C4-2B (cell line): ENCODE data around the gene FYB2.

Source experiments
- H3K27ac ChIP-seq: fragments of 450-650 bp; 2 replicates; pipeline ENCODE4 v1.5.1; 2017
- CTCF ChIP-seq: fragments of 450-650 bp; conservative IDR thresholded peaks from 2 replicates; pipeline ENCODE4 v1.5.1; 2017; ENCODE audit warnings: mild to moderate bottlenecking
- ZFX ChIP-seq: fragments of 450-650 bp; IDR thresholded peaks from 2 replicates; pipeline ENCODE4 v1.6.1; 2017

The FYB2 gene

GRCh38 chr1:56824938-56825337, 5.7 kb upstream of the FYB2 start:
- no peak for TF ChIP-seq CTCF
- no peak for TF ChIP-seq ZFX
- H3K27ac ChIP-seq, result no peak overlapping the region

- TF ChIP-seq CTCF, result no peak
- H3K27ac ChIP-seq, result no peak overlapping the region
Measured at GRCh38 chr1:56824271-56824670, 5.1 kb upstream of the FYB2 start.

GRCh38 chr1:56821462-56821797, 2.2 kb upstream of the FYB2 start:
- TF ChIP-seq ZFX, result no peak
- no peak; the same call in 1 of the 2 replicates for TF ChIP-seq CTCF
- no peak overlapping the region for H3K27ac ChIP-seq

GRCh38 chr1:56820755-56821461, 1.7 kb upstream of the FYB2 start:
- TF ChIP-seq CTCF (peak; percentile 99), ZFX (no peak)
- no peak overlapping the region for H3K27ac ChIP-seq

GRCh38 chr1:56817716-56818463, 1.3 kb downstream of the FYB2 start:
- TF ChIP-seq CTCF, result no peak
- no peak for TF ChIP-seq ZFX
- no peak overlapping the region for H3K27ac ChIP-seq

- H3K27ac ChIP-seq, result no peak overlapping the region
- no peak for TF ChIP-seq ZFX
- TF ChIP-seq CTCF, result no peak
Measured at GRCh38 chr1:56816909-56817308, 2.3 kb downstream of the FYB2 start.

GRCh38 chr1:56816264-56816663, 2.9 kb downstream of the FYB2 start:
- H3K27ac ChIP-seq, result no peak overlapping the region
- TF ChIP-seq ZFX, result no peak
- TF ChIP-seq CTCF, result no peak
